ENCODE measurements around the gene DPYSL5. TPM values are rescaled to one million over a fixed set of nuclear protein-coding genes. Genes with fewer than 3 reads are reported as not detected.

Gene DPYSL5
- total RNA-seq, 4 donors from 2014 or later = not detected

DNA sequence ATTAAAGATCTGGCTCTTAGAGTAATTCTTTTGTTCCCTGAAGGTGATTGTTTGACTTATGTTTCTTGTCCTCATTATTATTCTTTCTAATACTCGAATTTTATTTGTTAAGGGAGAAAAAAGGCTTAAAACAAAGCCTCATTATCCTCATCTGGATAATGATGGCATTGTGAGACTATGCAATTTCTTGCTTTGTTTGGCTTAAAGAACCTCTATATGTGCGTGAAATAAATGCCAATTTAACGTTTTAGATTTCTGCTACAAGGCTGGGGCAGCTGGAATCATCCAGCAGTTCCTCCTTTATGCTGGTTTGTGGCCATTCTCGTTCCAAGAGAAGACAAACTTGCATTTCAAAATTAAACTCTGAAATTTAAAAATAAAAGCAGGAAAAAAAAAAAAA lies 4.9 kb upstream of the DPYSL5 start:
- Histone ChIP-seq H3K4me1 (peaks cover 0 to 20% (median 11%) of the 10 kb centered on the region in 4 donors), H3K4me3 (no peak overlapping the region), H3K27ac (no peak overlapping the region), H3K36me3 (no peaks in the 10 kb centered on the region), H3K9me3 (no peaks in the 10 kb centered on the region), H3K27me3 (peaks cover 8 to 89% of the 10 kb centered on the region in 2 donors)
- 23 to 29% methylated on average over 4 of the region's 4 CpGs for WGBS, 2 donors
- TF ChIP-seq, protein P1, sequence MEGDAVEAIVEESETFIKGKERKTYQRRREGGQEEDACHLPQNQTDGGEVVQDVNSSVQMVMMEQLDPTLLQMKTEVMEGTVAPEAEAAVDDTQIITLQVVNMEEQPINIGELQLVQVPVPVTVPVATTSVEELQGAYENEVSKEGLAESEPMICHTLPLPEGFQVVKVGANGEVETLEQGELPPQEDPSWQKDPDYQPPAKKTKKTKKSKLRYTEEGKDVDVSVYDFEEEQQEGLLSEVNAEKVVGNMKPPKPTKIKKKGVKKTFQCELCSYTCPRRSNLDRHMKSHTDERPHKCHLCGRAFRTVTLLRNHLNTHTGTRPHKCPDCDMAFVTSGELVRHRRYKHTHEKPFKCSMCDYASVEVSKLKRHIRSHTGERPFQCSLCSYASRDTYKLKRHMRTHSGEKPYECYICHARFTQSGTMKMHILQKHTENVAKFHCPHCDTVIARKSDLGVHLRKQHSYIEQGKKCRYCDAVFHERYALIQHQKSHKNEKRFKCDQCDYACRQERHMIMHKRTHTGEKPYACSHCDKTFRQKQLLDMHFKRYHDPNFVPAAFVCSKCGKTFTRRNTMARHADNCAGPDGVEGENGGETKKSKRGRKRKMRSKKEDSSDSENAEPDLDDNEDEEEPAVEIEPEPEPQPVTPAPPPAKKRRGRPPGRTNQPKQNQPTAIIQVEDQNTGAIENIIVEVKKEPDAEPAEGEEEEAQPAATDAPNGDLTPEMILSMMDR (IDR thresholded peaks at IDR 0.05) = no peak
- TF ChIP-seq EP300 (IDR thresholded peaks at IDR 0.05) = no peak
- TF ChIP-seq POLR2A (IDR thresholded peaks at IDR 0.05) = no peak
- no peak for DNase-seq (ENCODE audit: low spot score in 2 of 2)

DNA sequence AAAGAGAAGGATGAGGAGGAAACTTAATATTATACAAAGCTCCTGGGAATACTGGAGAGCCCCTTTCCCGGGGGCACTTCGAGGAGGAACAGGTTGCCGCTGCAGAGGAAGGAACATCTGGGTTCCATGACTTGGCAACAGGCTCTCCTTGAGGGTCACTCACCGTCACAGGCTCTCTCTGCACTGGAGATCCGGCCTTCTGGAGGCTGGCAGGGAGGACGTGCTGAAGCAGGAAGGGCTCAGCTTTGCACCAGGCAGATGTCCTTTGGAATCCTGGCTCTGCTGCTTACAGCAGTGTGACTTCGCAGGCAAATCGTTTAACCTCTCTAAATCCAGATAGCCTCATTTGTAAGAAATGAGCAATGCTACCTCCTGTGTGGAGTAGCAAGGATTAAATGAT lies 2.9 kb upstream of the DPYSL5 start:
- Histone ChIP-seq H3K4me3 (no peak overlapping the region), H3K36me3 (no peaks in the 10 kb centered on the region), H3K27me3 (peaks cover 9 to 96% of the 10 kb centered on the region in 2 donors), H3K4me1 (peaks cover 0 to 40% (median 27%) of the 10 kb centered on the region in 4 donors), H3K9me3 (no peaks in the 10 kb centered on the region), H3K27ac (no peak overlapping the region)
- TF ChIP-seq POLR2A (IDR thresholded peaks at IDR 0.05) (no peak), EP300 (IDR thresholded peaks at IDR 0.05) (no peak)
- TF ChIP-seq, protein P1 (IDR thresholded peaks at IDR 0.05) = no peak
- WGBS, 2 donors = 36 to 48% methylated on average over 8 of the region's 8 CpGs
- DNase-seq (ENCODE audit: low spot score in 2 of 2) = no peak

DNA sequence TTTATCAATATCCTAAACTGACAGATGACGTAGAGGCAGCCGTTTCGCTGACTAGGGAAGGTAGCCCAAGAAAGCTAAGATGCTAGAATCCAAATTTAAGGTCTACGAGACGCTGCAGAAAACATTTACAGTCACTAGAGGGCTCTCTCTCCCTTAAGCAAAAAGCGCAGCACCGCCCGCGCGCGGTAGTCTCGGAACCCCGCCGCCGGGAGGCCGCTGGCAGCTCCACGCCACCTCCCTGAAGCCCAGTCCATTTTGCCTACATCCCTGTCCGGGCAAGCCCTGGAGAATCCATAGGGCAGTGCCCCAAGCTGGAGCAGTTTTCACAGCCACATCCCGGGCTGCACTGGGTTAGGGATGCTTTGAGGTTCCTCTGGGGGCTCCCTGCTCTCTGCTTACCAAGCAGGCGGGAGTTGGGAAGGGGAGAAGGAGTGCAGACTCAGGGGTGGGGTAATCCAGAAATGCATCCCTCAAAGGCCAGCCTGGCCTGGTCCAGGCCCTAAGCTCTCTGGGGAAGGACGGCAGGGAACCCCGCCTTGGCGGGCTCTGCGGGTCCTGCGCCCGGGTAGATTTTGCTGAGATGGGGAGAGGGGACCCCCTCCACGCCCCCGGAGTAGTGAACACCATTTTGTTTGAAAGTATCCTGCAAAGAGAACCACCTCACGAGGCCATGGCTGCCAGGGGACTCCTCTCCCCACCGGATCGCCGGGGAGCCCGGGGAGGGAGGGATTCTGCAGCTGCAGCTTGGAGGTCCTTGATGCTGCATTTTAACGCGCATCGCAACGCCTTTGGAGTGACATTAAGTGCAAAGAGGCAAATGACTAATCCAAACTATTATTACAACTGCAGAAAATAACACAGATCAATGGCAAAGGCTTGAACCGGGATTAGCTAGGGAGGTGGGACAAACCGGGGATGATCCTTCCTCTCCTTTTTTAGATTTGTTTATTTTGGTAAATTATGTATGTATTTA lies 1.3 kb upstream of the DPYSL5 start:
- DNase-seq (ENCODE audit: low spot score in 2 of 2) = peak in 1 of 2 donors; percentile 61
- Histone ChIP-seq H3K4me3 (no peak overlapping the region), H3K36me3 (no peaks in the 10 kb centered on the region), H3K27me3 (peaks cover 9 to 98% of the 10 kb centered on the region in 2 donors), H3K4me1 (peaks cover 0 to 41% (median 27%) of the 10 kb centered on the region in 4 donors), H3K9me3 (no peaks in the 10 kb centered on the region), H3K27ac (no peak overlapping the region)
- WGBS, 2 donors = 8% methylated on average over 37 to 38 of the region's 39 CpGs
- TF ChIP-seq EP300 (IDR thresholded peaks at IDR 0.05) (no peak), POLR2A (IDR thresholded peaks at IDR 0.05) (no peak)
- TF ChIP-seq, protein P1 (IDR thresholded peaks at IDR 0.05) = peak; percentile 73 to 79 (median 77)

DNA sequence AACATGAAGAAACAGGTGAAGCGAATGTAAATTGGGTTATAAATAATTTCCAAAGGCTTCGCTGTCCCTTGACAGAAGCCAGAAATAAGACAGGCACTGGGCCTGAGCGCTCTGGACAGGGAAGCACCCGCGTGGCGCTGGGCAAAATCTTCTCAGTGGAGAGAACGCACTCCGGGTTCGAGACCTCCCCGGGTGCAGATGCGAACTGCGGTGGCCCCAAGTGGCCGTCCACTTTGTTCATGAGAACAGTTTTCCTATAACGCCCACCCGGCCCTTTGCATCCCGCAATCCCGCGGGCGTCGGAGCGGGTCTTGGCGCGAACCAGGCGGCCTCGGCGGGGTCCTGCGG lies 651 bp upstream of the DPYSL5 start:
- DNase-seq (ENCODE audit: low spot score in 2 of 2) = no peak
- no peaks in the 10 kb centered on the region for H3K36me3 ChIP-seq
- H3K4me1 ChIP-seq = peaks cover 0 to 41% (median 27%) of the 10 kb centered on the region in 4 donors
- H3K4me3 ChIP-seq = peak overlapping the region in 2 of 4 donors; percentile 9 to 43
- TF ChIP-seq POLR2A (IDR thresholded peaks at IDR 0.05) (no peak), EP300 (IDR thresholded peaks at IDR 0.05) (no peak)
- TF ChIP-seq, protein P1 (IDR thresholded peaks at IDR 0.05) = no peak
- no peaks in the 10 kb centered on the region for H3K9me3 ChIP-seq
- H3K27me3 ChIP-seq = peaks cover 9 to 96% of the 10 kb centered on the region in 2 donors
- no peak overlapping the region for H3K27ac ChIP-seq
- WGBS, 2 donors = 9 to 11% methylated on average over 12 to 27 of the region's 27 CpGs

Measured in tibial nerve (tissue), 4 donors.